ENCODE results near the gene NCAN.

DNA sequence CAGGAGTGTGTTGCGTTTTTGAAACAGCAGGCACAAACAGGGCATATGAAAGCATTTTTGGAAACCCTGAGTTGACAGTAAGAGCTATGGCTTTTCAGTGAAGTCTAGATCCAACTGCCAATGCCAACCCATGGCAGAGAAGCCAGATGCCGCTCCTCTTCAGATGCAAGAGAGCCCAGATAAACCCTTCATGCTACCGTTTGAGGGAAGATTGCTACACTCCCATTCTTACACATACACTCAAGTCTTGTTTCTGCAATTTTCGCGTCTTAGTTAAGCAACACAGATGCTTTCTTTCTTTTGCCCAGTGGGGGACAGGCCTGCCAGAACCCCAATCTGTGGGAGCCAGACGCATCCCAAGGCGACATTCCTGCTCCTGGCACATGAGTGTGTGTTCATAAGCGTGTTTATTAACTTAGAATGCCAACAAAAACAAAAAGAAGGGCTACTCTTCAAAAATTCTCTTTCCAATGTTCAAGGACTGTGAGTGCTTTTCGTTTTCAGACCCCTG is 30.2 kb upstream of the NCAN start:
- no peak for TF ChIP-seq POLR2A (IDR thresholded peaks at IDR 0.05)
- TF ChIP-seq, protein P1, sequence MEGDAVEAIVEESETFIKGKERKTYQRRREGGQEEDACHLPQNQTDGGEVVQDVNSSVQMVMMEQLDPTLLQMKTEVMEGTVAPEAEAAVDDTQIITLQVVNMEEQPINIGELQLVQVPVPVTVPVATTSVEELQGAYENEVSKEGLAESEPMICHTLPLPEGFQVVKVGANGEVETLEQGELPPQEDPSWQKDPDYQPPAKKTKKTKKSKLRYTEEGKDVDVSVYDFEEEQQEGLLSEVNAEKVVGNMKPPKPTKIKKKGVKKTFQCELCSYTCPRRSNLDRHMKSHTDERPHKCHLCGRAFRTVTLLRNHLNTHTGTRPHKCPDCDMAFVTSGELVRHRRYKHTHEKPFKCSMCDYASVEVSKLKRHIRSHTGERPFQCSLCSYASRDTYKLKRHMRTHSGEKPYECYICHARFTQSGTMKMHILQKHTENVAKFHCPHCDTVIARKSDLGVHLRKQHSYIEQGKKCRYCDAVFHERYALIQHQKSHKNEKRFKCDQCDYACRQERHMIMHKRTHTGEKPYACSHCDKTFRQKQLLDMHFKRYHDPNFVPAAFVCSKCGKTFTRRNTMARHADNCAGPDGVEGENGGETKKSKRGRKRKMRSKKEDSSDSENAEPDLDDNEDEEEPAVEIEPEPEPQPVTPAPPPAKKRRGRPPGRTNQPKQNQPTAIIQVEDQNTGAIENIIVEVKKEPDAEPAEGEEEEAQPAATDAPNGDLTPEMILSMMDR (IDR thresholded peaks at IDR 0.05): no peak
